Suppressor macrophage treated with lipopolysaccharide for 4 hours (primary cell): Measurements from ENCODE around the gene ITPR2.

Experiments
- DNase-seq: peaks from one replicate; pipeline ENCODE4 v3.0.0-alpha.2; 2020

The ITPR2 gene

DNA sequence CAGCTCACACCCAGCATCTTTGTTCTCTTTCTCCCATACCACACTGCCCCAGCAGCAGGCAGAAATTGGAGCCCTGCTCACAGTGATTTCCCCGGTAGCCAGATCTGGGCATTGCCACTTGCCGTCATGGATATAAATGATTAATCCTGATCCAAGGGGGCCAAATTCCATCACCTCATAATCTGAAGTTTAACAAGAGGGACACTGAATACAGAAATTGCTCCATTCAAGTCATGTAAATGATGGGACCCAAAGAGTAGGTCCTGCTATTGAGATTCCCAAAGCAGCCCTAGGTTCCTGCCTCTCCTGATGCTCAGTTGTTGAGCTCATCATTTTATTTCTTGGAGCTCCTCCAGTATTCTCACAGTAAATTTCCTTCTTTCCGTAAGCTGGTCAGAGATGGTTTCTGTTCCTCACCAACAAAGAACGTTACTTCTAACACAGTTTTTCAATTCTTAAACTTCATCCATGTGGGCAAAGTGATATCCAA lies 11.7 kb downstream of the ITPR2 start:
- DNase-seq = peak; percentile 53

DNA sequence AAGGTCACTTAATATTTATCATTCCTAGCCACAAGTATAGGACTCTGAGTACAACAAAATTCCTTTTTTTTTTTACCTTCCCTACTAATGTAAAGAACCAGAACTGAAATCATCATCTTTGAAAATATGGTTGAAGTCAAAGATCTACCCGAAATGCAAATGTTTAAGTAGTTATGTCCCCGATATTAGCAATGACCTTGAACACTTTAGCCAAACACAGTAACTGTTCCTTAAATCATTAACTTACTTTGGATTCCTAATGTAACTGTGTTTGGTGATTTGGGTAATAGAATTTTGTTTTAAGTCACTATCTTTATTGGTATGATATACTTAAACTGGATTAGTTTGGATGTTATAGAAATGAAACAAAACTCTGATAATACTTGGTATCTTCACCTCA lies 14.4 kb downstream of the ITPR2 start:
- no peak for DNase-seq

DNA sequence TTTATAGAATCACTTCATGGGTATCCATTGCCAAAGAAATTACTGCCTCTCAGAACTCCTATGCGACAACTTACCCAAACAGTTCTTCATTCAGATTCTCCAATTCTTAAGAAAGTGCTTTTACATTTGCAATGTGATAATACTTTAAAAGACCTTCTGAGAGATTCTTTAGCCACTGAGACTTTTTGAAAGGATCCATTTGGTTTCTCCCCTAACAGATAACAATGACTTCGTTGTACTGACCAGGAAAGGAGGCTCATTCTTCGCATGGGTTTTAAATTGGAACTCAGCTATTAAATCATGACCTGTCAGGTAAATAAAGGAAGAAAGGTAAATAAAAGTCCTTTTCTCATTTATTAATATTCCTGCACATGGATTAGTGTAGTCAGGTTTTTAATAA lies 14.8 kb downstream of the ITPR2 start:
- DNase-seq = no peak

DNA sequence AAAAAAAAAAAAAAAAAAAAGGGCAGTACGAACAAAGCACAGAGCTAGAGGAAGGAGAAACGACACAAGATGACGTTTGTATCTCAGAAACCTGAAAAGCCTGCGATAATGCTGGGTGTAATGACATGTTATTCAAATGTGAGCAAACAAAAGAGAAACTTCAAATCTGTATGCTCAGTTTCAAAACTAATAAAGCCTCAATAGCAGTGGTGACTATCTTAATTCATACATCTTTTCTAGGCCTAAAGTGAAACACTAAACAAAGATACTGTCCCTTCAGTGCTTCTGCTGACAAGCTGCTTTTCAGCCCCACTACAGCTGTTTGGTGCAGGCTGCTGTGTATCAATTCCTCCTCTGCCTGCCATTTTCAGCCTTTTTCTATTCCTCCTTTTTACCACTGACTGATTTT lies 15.8 kb downstream of the ITPR2 start:
- no peak for DNase-seq

DNA sequence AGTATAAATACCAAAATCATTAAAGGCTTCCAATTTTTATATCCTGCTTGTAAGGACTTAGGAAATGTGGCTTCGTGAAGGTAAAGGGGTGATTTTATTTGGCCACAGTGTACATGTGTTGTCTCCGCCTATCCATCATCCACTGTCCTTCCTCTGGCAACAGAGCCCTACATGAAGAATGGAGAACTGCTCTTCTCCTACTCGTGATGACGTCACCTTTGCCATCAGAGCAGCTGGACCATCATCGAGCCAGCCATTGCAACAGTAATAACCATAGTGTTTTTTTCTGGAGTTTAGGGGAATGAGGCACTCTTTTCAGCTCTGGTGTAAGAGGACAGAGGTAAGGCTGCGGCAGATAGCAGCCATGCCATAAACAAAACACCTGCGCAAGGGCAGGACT lies 19.2 kb downstream of the ITPR2 start:
- DNase-seq = peak; percentile 50

DNA sequence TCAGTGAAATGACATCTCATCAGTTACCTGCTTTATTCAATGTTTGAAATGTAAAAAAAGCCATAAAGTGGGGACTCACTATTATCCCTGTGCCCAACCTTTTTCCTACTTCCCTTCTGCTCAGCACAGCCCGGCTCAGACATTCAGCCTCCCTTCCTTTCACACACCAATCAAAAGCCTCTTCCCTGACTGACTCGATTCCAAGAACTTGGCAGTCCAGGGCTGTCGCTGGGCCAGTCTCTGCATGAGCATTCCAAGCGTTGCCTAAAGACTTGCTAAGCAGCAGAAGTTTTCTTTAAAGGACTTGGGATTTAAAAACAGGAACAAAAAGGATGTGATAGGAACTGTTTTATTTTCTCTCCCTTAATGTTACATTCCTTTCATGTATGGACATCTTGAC lies 22.7 kb downstream of the ITPR2 start:
- DNase-seq = no peak

DNA sequence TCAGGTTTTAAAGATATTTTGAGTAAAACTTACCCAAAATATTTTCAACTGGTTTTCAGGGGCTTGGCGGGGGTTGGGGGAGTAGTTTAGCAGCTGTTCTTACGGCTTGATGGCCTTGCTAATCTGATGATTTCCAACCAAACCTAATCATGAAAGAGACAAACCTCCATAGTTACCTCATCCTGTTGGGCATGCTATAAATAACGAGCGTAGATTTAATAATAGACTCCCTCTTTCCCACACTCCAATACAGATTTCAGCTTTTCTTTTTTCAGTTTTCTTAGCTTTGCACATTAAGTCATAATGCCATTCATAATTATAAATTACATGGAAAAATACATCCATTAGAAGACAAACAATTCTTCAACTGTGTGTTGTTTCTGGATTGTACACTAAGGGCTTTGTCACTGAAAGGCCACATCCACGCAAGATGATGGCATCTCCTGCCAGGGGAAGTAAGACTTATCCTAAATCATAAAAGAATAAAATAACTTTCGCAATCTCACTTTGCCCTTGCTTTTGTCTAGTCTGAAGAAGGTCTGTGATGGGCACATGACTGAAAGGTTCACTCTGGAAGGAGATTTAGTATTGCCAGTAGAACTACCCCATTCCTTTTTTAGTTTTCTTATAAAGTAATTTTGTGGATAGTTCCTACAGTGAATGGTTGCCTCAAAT lies 23.2 kb downstream of the ITPR2 start:
- peak; percentile 57 for DNase-seq

DNA sequence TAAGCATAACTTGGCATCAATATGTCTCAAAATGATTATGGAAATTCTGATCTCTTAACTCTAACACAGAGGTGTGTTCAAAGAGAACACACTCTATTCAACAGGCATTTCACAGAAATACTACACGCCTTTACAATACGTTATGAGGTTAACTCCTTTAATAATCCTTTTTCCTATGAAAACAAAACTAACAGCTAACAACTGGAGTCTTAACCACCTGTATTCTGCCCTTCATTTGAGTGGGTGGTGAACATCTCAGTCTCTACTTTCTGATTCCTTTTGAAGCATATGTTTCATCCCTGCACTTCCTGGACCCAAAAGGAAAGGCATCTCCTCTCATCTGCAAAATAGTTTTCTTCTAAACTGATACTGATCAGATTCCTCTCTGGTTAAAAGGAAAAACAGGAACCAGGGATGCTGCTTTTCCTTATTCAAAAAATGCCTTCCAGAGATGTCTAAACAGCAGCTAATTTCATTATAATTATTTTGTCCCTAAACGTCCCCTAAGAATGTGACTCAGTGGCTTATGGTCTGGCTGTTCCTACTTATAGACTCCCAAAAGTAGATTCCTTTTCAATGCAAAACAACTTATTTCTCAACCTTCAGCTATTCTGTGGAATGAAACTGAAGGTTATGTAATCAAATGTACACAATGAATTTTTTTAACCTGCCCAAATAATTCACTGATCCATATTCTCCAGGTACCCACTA lies 24.1 kb downstream of the ITPR2 start:
- DNase-seq = peak; percentile 52

DNA sequence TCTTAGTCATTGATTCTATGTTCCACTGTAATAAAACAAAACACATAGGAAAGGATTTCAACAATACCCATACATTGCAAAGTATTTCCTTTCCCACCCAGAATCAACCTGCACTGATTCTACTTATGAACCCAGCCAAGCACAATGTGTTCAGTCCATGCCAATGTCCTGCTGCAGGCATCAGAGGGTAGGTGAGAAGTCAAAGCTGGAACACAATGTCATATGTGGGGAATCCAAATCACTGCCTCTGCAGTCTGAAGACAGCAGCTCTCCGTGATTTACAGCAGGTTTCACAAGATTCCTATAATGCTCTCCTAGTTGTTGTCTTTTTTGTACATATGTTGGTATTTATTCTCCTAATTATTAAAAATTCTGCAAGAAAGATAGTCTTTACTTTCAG lies 25.7 kb downstream of the ITPR2 start:
- no peak for DNase-seq

DNA sequence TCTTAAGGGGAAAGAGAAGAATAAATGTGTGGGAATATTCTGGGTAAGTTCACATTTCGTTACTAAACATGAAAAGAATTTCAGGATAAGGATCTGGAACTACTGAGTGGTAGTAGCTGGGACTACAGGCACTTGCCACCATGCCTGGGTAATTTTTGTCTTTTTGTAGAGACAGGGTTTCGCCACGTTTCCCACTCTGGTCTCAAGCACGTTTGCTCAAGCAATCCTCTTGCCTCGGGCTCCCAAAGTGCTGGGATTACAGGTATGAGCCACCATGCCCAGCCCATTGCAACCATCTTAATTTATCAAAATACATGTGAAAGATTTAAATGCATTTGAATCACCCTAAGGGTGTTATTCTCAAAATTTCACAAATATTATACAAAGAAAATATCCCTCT lies 26.4 kb downstream of the ITPR2 start:
- DNase-seq = no peak

DNA sequence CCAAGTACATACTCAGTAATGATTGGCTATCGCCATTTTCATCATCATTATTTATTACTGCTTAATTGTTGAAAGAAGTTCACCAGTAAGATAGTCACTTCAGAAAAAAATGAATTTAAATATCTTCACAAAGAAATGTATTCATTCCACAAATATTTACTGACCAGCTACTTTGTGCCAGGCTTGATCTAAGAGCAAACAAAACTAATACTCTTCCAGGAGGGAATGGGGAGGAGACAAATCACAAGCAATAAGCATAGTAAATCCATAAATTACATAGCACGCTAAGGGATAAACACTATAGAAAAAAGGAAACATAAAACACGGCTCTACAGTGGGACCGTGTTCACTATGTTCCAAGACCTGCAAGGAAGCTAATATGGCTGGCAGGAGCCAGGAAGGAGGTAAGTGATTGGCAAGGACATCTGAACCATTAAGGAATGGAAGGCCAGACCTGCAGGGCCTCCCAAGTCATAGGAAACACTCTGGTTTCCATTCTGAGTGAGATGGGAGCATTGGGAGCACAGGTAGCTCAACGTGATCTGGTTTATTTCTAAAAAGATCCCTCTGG lies 27.5 kb downstream of the ITPR2 start:
- no peak for DNase-seq

DNA sequence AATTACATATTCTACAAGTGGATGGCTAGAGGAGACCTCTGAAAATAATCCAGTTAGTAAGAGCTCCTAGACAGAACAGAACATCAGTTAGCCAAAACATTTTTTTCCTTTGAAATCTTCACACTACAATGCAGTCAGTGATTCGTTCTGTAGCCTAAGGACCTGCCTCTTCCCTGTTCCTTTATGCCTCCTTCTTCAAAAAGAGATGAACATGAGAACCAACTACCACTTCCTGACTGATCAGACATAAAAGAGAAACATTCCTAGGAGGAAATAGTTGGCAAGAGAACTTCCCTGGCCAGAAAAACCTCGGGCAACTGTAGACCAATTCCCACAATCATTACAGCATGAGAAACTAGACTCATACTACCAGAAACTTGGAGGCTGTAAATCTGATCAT lies 29.4 kb downstream of the ITPR2 start:
- no peak for DNase-seq

DNA sequence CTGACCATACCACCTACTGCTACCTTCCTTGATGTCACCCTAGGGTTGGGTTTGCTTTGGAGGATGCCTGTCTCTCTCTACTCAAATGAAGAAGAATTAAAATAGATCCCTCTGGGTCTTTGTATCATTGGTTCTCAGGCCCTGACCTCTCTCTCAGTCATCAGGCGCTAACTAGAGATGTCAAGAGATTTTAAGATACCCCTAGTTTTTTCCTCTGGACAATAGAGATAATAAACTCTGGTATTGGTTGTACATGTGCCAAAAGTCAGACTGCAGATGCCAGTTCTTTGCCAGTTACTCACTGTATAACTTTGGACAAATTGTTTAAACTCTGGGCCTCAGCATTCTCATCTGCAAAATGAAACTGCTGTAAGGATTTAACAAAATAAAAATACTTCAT lies 31.5 kb downstream of the ITPR2 start:
- DNase-seq = no peak

DNA sequence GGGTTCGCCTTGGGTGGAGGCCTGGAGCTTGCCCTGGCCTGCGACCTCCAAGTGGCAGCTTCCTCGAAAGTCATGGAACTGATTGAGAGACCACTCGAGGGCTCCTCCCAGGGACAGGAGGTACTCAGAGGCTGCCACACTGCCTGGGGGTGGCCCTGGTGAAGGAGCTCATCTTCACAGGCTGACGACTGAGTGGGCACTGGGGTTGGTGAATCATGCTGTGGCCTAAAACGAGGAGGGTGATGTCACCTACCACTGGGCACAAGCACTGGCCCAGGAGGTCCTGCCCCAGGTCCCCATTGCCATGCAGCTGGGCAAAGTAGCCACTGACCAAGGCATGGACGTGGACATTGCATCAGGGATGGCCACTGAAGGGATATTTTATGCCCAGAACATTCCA lies 32.1 kb downstream of the ITPR2 start:
- no peak for DNase-seq

DNA sequence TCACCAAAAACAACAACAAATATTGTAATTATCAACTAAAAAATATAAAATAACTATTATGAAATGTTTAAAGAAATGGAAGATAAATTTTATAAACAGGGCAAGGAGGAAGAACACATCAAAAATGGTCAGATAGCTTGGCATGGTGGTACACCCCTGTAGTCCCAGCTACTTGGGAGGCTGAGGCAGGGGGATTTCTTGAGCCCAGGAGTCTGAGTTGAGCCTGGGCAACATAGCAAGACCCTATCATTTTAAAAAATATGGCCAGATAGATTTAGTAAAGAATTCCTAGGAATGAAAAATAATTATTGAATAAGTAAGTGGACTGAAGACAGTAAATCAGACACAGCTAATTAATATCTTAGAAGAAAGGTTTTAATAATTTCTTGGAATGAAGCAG lies 32.6 kb downstream of the ITPR2 start:
- no peak for DNase-seq

DNA sequence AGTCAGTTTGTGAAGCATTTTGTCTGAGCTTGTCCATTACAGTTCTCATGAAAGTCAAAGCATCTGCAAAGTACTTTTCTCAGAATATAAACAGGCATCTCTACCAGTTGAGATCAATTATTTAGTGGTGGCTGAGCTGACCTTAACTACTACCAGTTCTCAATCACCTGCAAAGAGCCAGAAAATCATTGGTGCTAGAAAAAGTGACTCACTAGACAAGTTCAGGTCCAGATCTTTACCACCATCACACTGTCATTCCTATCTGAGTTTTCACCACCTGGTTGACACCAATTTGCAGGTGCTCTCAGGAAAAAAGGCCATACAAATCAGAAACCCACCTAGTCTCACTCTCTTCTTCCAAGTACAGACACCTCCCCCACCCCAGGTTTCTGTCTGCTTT lies 33.3 kb downstream of the ITPR2 start:
- no peak for DNase-seq

DNA sequence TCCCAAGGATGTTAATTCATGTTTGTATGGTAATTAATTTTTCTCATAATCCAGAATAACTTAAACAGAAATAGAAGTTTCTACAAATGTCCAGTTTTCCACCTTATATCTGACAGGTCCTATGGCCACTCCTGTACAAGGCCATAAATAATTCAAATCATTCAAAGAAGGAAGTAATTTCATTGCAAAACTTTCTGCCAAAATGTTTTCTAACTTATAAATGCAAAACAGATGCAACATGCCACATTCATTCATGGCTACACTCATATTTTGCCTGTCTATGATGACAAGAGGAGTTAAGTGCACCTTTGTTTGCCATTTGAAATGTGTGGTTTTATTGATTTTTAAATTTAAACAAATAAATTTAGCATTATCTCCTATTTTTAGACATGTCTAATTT lies 34.4 kb downstream of the ITPR2 start:
- no peak for DNase-seq

DNA sequence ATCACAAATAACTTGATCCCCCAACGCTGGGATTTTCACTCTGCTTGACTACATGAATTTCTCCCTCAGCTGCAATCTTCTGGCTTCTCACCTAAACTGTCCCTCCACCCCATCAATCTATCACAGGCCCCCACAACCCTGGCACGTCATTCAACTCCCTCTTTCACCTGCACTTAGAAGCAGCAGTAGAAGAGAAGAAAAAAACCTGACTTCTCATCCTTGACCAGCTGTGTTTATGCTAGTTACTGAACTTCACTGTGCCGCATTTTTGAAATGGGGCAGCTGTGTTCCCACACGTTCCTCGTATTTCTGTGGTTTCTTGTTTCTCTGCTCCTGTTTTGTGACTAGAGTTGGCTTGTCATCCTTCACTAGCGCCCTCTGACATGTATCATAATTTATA lies 35.0 kb downstream of the ITPR2 start:
- DNase-seq = no peak

DNA sequence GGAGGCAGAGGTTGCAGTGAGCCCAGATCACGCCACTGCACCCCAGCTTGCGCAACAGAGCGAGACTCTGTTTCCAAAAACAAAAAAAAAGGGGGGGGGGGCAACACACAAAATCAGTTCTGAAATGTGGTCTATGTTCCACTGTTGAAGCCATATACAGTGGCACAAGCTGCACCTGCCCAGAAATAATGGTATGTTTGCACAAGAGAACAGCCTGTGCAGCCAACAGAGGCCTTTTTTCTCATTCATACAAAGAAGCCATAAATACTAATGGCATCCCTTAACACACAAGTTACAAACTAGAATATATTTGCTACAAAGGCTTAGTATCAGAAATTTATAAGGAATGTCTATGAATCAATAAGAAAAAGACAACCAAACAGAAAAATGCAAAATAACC lies 37.1 kb downstream of the ITPR2 start:
- DNase-seq = no peak

DNA sequence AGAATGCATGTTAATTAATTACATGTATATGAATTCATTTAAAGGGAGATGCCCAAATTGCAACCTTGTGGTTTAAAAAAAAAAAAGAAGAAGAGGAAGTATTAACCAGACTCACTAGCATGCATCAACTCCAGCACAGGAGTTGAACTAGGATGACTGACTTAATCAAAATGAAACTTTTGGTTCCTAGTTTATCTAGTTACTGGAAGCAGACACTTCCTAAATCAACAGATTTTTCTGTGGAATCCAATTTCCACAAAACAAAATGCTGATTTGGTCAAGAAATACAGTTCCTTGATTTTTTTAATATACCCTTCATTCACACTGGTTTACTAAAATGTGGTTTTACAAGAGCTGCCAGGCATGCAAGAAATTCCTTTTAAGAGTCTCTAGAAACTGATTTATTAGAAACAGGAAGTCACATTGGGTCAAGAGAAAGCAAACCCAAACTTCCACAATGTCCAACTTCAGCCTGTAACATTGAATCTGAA lies 41.6 kb downstream of the ITPR2 start:
- DNase-seq = peak; percentile 93

DNA sequence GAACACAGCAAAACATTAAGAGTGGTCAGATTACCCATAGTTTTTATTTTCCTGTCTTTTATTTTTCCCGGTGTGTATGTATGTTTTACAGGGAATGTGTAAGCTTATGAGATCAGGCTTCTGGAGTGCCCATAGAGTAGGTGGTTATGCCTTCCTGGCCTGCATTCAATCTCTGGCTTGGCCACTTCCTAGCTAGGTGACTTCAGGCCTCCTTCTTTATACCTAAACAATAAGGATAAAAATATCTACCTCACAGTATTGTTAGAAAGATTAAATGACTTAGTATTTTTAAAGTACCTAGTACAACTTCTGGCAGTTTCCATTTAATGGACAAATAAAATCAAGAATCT lies 42.4 kb downstream of the ITPR2 start:
- no peak for DNase-seq

DNA sequence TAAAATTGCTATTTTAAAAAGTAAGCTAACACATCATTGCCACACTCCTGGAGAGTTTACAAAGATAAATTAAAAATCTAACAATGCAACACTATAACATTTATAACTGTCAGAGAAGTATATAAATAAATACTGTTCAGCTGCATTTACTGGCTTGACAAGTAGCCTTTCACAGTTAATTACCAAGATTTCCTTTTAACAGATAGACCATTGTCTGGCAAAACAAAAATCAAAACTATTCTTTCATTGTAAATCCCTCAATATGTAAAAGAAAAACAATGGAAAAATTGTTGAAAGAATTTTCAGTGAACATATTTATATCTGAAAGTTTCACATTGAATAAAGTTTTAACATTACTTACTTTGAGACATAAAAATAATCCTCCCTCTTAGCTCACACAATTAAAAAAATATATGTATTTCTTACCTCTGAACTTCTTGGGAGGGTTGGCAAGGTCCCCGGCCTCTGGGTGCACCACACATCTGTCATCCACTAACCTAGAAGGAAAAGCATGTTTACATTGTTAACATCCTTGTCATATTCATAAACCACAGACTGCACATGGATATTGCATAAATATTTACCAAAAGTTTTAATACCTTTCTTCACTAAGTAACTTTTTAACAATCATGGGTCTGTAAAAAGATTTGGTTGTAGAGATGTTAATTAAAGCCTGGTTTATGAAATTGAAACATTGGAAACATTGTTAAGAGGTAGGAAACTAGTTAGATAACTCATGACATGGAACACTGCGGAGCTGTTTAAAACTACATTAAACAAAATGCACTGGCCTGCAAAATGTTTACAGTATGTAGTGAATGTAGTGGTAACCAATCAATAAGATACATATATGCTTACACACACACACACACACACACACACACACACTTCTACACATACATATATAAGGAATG lies 43.0 kb downstream of the ITPR2 start:
- no peak for DNase-seq

DNA sequence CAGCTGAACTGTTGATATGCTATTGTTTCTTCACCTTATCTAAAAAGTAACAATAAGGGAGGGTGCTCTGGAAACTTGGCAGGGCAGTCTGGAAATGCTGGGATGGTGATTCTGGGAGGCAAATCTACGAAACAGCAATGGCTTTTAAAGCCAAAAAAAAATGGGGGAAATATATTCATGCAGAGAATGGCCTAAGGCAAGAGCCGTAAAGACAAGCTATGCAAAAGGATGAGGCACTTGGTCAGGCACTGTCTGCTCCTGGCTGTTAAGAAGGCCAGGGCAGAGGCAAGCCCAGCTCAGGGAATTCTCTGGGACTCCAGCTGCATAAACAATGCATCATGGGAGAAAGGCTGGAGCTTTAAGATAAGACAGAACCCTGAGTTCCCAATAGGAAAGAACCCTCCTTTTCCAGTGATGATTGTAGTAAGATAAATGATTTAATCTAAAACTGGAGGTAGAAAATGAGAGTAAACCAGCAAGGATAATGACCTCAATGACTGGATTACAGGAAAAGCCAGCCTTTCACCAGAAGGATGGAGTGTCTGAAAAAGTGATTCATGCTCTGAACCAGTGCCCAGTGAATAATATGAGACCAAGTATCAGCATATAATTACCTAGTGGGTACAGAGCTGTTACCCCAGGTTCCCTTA lies 46.0 kb downstream of the ITPR2 start:
- peak; percentile 56 for DNase-seq
